RWPE2 (cell line): ENCODE data around the gene OR7A10.

ENCODE experiments used
- ATAC-seq: fragments of 200-7000 bp; cut with Tn5 transposase; 3 replicates; pipeline ENCODE4 v1.9.1; 2021; ENCODE audit warnings: low read depth
- DNase-seq: peaks from one replicate; pipeline ENCODE4 v3.0.0-alpha.2; 2020; ENCODE audit warnings: low spot score
- H3K27ac ChIP-seq: fragments of 450-650 bp; 2 replicates; pipeline ENCODE4 v1.5.1; 2017; ENCODE audit warnings: mild to moderate bottlenecking; ENCODE audit not compliant: poor library complexity, severe bottlenecking
- H3K27me3 ChIP-seq: fragments of 250-450 bp; sonication (Bioruptor Pico); 2 replicates; pipeline ENCODE4 v1.5.1; 2021; ENCODE audit warnings: mild to moderate bottlenecking, moderate library complexity; ENCODE audit not compliant: insufficient read depth, poor library complexity, severe bottlenecking
- H3K36me3 ChIP-seq: fragments of 250-450 bp; sonication (Bioruptor Pico); 2 replicates; pipeline ENCODE4 v1.5.1; 2020; ENCODE audit warnings: low read depth, mild to moderate bottlenecking, moderate library complexity
- H3K4me1 ChIP-seq: fragments of 250-450 bp; sonication (Bioruptor Pico); 2 replicates; pipeline ENCODE4 v1.5.1; 2021; ENCODE audit warnings: mild to moderate bottlenecking, moderate library complexity; ENCODE audit not compliant: insufficient read depth, poor library complexity, severe bottlenecking
- H3K4me3 ChIP-seq: fragments of 250-450 bp; sonication (Bioruptor Pico); 2 replicates; pipeline ENCODE4 v1.5.1; 2021; ENCODE audit warnings: mild to moderate bottlenecking, moderate library complexity; ENCODE audit not compliant: severe bottlenecking
- H3K9me3 ChIP-seq: fragments of 250-450 bp; sonication (Bioruptor Pico); 2 replicates; pipeline ENCODE4 v1.5.1; 2021; ENCODE audit warnings: mild to moderate bottlenecking, moderate library complexity; ENCODE audit not compliant: severe bottlenecking
- CTCF ChIP-seq: fragments of 450-650 bp; IDR thresholded peaks from one replicate; pipeline ENCODE4 v1.5.1; 2017; ENCODE audit warnings: mild to moderate bottlenecking, moderate library complexity; ENCODE audit not compliant: poor library complexity, severe bottlenecking

OR7A10 gene

DNA sequence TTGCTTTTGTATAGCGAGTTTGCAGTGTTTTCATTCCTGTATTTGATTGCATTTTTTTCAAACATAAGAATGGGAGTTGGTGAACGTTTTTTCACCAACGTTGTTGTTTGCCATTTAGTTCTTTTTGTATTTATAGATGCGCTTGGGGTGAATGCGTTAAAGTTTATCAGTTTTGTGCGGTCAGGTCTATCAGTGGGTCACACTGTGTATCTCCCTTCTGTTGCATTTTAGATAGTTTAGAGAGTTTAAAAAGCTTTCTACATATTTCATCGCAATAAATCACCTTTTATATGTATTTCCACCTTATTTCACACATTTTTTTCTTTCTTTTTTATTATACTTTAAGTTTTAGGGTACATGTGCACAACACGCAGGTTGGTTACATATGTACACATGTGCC is 30.1 kb downstream of the OR7A10 start:
- no peaks in the 10 kb centered on the region for H3K4me1 ChIP-seq
- DNase-seq: no peak

GRCh38 chr19:14817052-14817451 is 31.7 kb downstream of the OR7A10 start:
- H3K4me1 ChIP-seq: no peaks in the 10 kb centered on the region
- no peaks in the 10 kb centered on the region for H3K36me3 ChIP-seq
- H3K27ac ChIP-seq: no peak overlapping the region
- DNase-seq (no peak), ATAC-seq (no peak)
- H3K9me3 ChIP-seq: no peaks in the 10 kb centered on the region
- no peaks in the 10 kb centered on the region for H3K27me3 ChIP-seq
- no peak for TF ChIP-seq CTCF
- no peak overlapping the region for H3K4me3 ChIP-seq

More for the DNA sequence above, 30.1 kb downstream of the OR7A10 start:
- no peak for ATAC-seq
- no peaks in the 10 kb centered on the region for H3K9me3 ChIP-seq
- no peaks in the 10 kb centered on the region for H3K27me3 ChIP-seq
- H3K4me3 ChIP-seq: no peak overlapping the region
- H3K36me3 ChIP-seq: no peaks in the 10 kb centered on the region
- no peak overlapping the region for H3K27ac ChIP-seq
- TF ChIP-seq CTCF: no peak

- ATAC-seq (no peak), DNase-seq (no peak)
- Histone ChIP-seq H3K27ac (no peak overlapping the region), H3K36me3 (no peaks in the 10 kb centered on the region), H3K27me3 (no peaks in the 10 kb centered on the region), H3K9me3 (no peaks in the 10 kb centered on the region), H3K4me3 (no peak overlapping the region), H3K4me1 (no peaks in the 10 kb centered on the region)
- TF ChIP-seq CTCF: no peak
Observed at GRCh38 chr19:14814982-14815652, 33.6 kb downstream of the OR7A10 start.

DNA sequence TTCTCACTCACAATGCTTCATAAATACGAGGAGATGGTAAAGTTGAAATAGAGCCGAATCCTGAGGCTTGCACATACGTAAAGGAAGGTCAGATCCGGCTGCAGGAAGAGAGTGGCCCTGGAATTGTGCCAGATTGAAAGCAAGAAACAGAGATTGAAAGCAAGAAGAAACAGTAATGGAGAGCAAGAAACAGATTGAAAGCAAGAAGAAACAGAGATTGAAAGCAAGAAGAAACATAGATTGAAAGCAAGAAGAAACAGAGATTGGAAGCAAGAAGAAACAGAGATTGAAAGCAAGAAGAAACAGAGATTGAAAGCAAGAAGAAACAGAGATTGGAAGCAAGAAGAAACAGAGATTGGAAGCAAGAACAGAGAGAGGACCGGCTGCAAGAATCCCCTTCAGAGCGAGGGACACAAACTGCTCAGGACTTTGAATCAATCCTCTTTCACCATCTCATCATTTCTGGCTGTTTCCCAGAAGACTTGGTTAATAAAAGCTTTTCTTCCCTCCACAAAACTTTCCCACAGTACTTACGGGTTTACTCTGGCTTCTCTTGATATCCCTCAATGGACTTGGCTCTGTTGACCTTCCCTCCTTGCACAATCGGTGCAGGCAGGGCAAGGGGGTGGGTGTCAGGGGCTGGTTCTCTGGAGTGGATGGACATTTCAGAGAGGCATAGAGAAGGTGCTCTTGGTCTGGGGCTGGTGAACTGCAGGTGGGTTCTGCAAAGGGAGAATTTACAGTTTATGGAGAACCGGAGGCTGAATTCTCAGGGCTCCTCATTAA is 39.3 kb downstream of the OR7A10 start:
- TF ChIP-seq CTCF: no peak
- Histone ChIP-seq H3K4me1 (no peaks in the 10 kb centered on the region), H3K36me3 (no peaks in the 10 kb centered on the region), H3K27ac (no peak overlapping the region), H3K9me3 (no peaks in the 10 kb centered on the region), H3K4me3 (no peak overlapping the region), H3K27me3 (peaks cover 5% of the 10 kb centered on the region)
- DNase-seq (no peak), ATAC-seq (no peak)

DNA sequence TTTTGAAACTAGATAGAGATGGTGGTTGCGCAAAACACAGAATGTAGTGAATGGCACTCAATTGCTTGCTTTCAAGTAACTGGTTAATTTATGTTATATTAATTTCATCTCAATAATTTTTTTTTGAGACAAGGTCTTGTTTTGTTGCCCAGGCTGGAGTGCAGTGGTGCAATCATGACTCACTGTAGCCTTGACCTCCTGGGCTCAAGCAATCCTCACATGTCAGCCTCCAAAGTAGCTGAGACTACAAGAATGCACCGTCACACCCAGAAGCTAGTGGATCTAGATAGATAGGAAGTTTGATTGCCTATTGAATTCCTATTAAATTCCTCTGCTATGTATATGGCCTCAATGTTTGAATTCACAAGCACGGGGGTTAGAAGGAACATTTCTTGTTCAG is 44.0 kb downstream of the OR7A10 start:
- ATAC-seq (no peak), DNase-seq (no peak)
- Histone ChIP-seq H3K27me3 (peaks cover 5% of the 10 kb centered on the region), H3K27ac (no peak overlapping the region), H3K36me3 (no peaks in the 10 kb centered on the region), H3K4me3 (no peak overlapping the region), H3K9me3 (no peaks in the 10 kb centered on the region), H3K4me1 (no peaks in the 10 kb centered on the region)
- no peak for TF ChIP-seq CTCF
